Stimulated activated CD4-positive, alpha-beta T cell treated with anti-CD3 and anti-CD28 coated beads, TNF-alpha, amount 100 ng/mL, for 24 hours (primary cell): ENCODE measurements around the gene XPA.

Source experiments
- DNase-seq, 3 experiments: peaks; one replicate each; pipeline ENCODE4 v3.0.0-alpha.2; 2020; ENCODE audit warnings: low read depth in 3 of 3

XPA gene

DNA sequence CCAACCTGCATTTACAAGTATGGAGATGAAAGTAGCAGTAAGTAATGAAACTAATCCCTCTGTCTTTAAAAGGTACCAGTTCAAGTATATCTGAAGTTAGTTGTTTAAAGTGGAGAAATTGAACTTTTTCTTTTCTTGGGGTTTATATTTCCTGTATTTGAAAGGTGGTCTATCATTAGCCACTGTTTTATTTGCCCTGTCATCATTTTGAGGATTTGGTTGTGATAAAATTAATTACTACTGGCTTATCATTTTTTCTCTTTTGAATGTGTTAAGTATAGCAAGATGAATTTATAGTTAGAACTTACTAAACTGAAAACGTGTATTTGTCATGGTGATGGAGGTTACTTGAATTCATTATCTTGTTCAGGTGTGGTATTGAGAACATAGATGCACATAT, 38.4 kb downstream of the XPA start:
- DNase-seq = no peak

DNA sequence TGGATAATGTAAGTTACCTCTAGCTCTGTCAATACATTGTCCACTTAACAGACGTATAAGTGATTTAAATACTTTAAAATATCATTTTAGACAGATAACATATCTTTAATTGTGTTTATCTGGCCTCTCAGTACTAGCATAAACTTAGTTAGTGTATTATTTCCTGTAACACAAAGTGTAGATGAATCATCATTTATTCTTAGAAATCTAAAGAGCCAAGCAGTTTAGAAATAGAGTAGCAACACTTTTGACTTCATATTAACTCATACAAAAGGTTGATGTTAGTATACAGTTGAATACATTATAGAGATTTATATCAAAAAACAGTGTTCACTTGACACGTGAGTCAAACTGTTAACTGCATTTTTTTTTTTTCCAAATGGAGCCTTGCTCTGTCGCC, 45.5 kb downstream of the XPA start:
- no peak for DNase-seq

DNA sequence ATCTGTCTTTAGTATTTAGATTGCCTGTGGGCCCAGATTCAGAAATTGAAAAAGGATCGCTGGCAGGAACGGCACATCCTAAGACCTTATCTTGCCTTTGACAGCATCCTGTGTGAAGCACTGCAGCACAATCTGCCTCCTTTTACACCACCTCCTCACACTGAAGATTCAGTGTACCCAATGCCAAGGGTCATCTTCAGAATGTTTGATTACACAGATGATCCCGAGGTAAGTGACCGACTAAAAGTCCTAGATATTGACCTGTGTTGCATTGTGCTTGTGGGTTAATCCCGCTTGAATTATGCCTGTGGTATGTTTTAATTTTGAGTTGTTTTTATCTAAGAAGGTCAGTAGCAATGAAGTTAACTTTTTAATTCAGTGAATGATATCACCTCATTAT, 49.1 kb downstream of the XPA start:
- DNase-seq = no peak

DNA sequence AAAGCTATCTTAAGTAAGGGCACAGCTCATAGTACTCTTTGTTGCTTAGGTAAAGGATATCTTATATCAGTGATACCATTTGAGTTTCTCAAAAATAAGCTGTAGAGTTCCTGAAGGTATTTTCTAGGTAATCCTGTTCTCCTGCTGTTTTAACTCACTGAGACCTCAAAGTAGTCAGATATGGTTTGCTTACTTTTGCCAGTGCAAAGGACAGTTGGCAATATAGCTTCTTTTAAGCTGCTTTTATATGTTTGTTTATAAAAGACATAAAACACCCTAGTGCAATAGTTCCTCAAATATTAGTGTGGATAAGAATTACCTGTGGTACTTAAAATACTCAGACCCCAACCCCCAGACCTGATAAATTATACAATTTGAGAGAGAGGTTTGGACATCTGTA, 51.4 kb downstream of the XPA start:
- no peak for DNase-seq

DNA sequence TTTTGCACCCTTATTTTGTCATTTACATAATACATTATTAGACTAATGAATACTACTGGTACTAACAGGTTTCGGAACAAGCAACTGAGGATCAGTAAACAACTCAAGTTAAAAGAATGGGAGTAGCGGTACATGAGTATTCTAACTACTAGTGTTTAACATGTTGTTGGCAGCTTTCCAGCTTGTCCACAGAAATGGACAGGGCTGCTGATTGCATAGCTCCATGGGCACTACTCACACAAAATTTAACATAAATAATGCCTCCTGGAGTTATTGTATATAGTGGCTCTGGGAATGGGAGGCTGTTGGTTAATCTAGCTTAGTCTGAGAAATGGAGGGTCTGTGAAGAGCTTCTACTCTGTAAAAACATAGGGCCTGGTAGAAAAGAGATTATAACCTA, 56.8 kb downstream of the XPA start:
- no peak for DNase-seq

DNA sequence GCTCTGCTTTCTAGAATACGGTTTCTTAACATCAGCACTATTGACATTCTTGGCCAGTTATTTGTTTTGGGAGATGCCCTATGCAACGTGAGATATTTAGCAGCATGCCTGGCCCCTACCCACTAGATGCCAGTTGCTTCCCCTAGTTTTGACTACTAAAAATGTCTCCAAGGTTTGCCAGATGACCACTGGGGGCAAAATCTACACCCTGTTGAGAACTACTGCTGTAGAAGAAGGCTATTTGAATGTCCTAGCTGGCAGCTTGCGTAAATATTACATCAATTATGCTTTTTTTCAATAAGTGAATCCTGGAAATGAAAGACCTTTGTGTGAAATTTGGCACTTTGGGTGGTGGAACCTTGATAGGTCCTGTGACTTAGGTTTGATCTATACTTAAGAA, 58.5 kb downstream of the XPA start:
- DNase-seq = no peak

DNA sequence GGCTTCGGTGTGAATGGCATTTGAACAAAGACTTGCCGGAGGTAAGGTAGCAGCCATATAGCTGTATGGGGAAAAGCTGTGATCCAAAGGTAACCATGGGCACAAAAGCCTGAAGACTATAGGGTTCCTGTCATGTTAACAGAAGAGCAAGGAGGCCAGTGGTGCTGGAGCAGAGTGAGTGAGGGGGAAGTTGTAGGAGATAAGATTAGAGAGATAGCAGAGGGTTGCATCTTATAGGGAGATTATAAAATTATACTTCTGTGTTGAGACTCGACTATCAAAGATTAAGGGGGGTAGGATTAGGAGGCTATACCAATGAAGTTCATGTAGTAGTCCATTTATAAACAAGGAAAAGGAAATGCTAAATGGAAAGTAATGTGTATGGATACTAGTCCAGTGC, 60.2 kb downstream of the XPA start:
- DNase-seq = no peak

DNA sequence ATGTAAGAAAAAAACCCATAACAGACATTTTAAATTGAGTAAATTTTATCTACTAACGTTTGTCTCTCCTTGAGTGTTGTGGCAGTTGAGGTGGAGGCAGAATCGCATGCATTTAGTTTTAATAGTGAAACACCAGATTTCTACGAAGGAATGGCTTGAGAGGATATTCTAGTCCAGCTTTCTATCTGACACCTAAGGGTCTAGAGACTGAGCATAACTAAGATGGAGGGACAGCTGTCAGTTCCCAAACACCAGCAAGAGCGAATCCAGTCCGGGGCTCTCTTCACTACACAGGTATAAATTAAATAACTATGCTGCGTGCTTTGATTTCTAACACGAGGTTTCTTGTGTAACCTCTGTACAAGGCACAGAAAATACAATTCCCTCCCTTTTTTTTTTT, 62.1 kb downstream of the XPA start:
- DNase-seq = no peak

DNA sequence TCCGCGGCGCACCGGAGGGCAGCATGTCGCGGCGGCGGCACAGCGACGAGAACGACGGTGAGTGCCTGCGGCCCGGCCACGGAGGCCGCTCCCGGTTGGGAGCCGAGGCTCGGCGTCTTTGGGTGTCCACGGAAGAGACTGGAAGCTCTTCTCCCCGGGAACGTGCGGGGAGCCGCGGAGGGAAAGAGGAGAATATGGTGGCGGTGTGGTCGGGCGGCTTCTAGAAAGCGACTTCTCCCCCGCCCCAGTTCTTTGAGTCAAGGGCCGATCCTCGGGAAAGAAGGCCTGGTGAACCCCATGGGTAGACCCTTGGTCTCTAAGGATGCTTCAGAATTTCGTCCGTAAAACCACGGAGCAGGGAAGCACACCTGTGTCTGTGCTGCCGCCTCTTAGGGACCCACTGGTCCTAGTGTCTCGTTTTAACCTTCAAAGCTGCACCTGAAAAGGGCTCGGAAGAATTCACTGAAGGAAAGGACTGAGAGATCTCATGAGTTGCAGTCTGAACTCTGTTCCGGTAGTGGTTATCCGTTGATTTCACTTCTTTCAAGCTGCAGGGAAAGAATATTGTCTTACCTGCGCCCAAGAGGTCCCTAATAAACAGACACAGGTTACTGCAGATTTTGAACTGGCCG, 63.2 kb downstream of the XPA start:
- peak in 1 of 3 experiments; percentile 0 for DNase-seq

DNA sequence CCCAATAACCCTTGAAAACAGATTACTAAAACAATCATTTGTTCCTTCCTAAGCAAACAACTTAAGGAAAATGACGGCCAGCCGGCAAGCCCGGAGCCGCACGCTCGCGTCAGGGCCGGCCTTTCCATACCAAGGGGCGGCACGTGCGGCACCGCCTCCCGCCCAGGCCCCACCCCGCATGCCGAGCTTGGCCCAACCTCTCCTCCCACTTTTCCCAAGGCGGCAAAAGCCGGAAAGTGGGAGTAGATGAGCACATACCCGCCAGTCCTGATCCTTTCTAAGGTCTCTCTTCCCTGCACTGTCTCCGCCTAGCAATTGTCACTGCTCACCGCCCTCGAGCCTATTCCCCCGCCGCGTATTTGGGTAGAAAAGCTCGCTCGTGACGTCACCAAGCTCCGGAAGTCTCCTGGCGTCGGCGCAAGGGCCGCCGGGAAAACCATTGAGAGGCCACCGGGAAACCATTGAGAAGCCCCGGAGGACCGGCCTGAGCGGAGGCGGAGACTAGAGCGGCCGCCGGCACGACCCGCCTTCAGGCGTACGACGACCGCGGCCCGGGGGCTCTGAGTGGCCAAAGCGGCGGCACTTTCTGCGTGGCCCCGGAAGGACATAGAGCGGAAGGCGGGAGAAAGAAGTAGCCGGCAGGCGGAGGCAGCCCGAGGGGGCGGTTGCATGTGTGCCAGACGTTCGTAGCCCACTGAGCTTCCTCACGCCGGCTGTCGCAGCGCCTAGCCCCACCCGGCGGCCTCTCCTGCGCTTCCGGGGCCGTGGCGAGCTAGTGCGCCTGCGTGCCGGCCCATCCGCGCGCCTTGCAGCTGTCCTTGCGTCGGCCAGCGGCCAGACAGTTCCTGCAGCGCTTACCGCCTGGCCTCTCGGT, 63.9 kb downstream of the XPA start, which contains the start of the genes NCBP1 and TSTD2:
Gene NCBP1, plus strand, starts transcription at position 837 of the 874 bp plus-strand sequence. CDS start 61 bp downstream, outside the sequence.
Gene TSTD2, minus strand, starts transcription at position 384 of the 874 bp plus-strand sequence. CDS start 5,806 bp downstream, outside the sequence.
- DNase-seq = peak; percentile 89 to 94 (median 92)

DNA sequence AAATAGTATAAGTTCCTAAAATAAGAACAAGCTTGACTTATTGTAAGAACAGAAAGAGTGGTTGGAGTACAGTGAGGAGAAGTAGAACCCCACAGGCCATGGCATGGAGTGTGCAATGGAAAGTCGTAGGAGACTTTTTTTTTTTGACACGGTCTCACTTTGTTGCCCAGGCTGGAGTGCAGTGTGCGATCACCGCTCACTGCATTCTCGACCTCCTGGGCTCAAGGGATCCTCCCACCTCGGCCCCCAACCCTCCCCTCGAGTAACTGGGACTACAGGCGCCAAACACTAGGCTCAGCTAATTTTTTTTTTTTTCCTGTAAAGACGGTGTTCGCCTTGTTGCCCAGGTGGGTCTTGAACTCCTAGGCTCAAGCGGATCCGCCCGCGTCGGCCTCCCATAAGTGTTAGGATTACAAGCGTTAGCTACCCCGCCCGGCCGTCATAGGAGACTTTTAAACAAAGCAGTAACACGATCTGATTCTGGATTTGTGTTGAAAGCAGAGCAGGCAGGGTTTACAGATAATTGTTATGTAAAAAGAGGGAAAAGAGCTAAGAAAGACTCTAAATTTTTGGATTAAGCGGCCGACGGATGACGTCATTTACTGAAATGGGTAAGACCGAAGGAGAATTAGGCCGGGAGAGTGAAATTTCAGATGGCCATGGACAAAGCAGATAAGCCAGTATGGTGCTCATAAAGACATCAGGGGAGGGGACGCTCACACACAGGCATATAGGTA, 64.7 kb downstream of the XPA start:
- peak in 2 of 3 experiments; percentile 9 to 16 for DNase-seq

DNA sequence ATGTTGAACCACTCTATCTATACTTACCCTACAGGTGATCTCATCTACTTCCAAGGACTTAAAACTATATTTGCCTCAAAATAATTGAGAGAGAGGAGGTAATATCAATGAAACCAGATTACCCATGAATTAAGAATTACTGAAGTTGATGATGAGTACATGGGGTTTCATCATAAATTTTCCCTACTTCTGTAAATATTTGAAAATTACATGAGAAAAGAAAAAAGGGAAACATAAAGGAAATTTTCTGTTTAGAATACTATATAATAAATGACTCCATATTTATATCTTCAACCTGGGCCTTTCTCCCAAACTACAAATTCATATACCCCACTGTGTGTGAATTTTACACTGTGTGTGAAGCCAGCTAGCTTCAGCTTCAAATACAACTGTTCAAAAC, 66.5 kb downstream of the XPA start:
- DNase-seq = no peak

DNA sequence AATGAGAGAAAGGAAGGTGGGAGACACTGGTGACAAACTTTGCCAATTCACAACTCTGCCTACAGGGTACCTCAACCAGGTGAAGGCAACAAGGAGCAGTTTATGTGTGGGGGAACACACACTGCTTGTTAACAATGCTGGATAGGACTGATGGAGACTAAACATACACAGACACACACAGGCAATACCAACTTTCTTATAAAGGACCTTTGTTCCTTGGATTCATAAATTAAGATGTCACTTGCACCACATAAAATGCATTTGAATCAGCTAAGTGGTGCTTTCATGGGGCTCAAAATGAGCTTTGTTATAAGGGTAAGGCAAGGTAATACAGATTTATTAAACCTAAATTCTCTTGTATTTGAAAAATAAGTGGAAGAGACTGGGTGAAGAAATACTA, 68.0 kb downstream of the XPA start:
- DNase-seq = no peak

DNA sequence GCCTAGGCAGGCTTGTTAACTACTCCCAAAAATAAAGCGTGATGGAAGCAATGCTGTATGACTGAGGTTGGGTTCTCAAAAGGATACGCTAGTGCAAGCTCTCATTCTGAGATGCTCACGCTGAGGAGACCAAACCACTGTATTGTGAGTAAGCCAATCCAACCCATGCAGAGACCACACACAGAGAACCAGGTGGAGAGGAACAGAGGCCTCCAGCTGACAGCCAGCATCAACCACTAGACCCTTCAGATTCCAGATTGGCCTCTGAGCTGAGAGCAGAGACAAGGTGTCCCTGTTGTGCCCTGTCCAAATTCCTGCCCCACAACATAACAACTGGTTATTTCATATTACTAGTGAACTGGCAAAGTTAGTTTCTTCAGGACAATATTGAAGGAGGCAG, 68.5 kb downstream of the XPA start:
- DNase-seq = no peak

DNA sequence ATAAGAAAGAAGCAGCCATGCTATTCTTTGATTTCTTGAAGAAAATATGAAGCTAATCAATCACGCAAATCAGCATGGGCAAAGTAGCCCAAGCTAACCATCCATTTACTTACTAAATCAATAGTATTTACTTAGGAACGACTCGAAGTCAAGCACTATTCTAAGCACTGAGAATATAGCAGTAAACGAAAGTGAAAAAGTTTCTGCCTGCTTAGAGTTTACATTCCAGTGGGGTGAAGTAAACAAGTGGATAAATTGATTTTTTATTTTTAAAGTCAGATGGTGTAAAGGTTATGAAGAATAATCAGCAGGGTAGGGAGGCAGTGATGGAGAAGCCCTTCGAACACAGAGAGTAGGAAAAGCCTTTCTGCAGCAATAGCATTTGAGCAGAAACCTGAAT, 69.5 kb downstream of the XPA start:
- no peak for DNase-seq

DNA sequence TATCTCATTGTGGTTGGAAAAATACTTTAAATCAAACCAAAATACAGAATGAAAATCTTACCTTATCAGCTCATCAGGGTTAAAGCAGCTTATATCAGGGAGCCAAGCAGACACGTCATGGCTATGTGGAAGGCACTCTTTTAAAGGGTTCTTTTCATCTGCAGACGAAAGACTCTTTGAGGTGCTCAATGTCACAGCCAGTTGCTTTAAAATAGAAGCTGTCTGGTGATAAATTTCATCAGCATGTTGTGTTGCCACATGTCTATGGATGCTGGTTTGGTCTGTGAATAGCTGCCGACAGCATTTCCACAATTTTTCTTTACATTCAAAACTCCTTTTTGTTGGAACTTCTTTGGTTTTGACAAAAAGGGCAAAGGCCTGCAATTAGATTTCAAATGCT, 71.5 kb downstream of the XPA start:
- DNase-seq = no peak
